NCI-H2107 treated with DMSO at 0.1 percent for 48 hours (cell line): Measurements from ENCODE around the gene SSTR4.

ENCODE experiments used
- DNase-seq: peaks from one replicate; lab custom pipeline; 2025; ENCODE audit not compliant: unreplicated experiment; lab: John Stamatoyannopoulos, UW

Gene SSTR4

DNA sequence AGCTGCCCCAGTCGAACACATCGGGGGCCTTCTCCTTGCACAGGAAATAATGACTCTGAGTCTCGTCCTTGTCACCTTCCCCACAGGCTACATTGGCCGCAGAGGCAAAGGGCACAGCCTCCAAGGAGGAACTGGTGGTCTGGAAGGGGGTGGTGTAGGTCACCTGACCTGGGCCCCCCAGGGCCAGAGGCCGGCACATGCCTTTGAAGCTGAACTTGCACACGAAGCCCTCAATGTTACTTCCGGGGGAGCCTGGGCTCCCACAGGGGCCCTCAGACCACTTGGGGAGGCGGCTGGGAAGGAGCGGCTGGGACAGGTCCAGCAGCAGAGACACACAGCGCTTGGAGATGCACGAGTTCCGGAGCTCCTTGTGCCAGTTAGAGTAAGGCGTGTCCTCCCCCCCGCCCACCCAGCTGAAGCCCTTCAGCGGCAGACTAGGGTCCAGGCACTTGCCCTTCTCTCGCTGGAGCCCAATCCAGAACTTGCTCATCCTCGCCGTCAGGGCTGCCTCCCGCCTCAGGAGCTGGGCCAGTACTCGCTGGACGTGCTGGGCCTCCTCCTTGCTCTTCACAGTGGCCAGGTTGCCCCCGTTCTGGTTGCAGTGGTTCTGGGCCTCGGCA is 50.4 kb downstream of the SSTR4 start:
- DNase-seq: no peak

GRCh38 chr20:23086056-23086566 is 51.0 kb downstream of the SSTR4 start, which contains the start of gene CD93:
CD93 (minus strand) TSS chr20:23086324; CDS start chr20:23086192, 132 bp downstream.
- DNase-seq: no peak

DNA sequence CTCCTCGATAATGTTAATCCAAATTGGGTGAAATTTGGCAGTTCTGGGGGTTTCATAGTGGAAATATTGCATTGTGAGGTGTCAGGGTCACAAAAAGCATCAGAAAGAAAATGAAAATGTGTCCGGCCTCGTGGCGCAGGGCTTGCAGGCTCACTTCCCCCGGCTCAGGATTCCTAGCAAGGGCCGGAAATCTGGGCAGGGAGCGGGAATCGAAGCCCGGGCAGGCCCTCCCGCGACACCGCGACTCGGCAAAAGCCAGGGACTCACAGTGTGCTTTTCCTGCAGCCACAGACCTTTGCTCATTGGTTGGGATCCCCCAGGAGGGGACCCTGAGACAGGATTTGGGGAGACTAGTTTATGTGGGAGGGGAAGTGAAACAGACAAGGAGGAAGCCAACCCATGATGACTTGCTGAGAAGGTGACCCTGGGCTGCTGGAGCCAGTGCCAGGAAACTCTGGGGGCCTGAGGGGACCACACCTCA is 51.9 kb downstream of the SSTR4 start:
- no peak for DNase-seq

DNA sequence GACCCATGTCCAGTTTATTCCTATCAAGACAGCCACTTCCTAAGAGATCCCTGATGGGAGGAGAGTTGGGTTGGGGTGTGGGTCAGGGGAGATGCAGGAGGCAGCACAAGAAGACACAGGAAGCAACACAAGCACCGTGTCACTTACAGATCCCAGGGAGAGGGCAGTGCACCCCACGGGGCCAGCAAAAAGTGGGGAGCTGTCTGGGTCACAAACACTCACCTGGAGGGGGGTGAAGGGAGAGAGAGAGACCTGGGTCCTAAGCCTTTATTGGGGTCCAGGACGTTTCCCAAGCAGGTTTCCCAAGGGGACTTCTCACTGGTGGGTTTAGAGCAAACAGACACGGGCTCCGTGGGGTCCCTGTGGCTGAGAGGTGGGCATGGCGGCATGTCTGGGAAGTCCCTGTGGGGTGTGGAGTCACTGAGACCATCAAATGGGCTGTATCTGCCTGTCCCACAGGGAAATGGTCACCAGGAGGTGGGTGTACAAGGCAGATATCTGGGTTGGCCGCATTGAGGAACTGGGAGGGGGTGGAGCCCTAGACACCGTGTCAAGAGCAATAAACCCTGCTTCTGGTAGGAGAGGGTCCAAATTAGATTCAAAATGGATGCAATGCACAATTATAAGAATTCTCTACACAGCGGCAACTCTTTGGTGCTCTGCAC is 52.6 kb downstream of the SSTR4 start:
- DNase-seq: no peak
